Neural progenitor cell (in vitro differentiated cells): Measurements from ENCODE around the gene DOCK9. TPM values are rescaled to one million over a fixed set of nuclear protein-coding genes. Genes with fewer than 3 reads are reported as not detected.

Experiments used
- DNase-seq: peaks from one replicate; pipeline ENCODE4 v3.0.0-alpha.2; 2016; ENCODE audit warnings: low spot score
- H2AFZ ChIP-seq: fragments of 200-600 bp; sonication (generic); replicated peaks from 2 replicates; pipeline ENCODE4 v1.6.1; 2016; ENCODE audit warnings: antibody characterized with exemption
- H3F3A ChIP-seq: fragments of 200-600 bp; sonication (generic); 2 replicates; pipeline ENCODE4 v1.6.1; 2016; ENCODE audit warnings: antibody characterized with exemption, low read depth
- H3K27ac ChIP-seq: fragments of 200-600 bp; sonication (generic); 2 replicates; pipeline ENCODE4 v1.5.1; 2016; ENCODE audit warnings: mild to moderate bottlenecking
- H3K27me3 ChIP-seq: fragments of 200-600 bp; sonication (generic); 2 replicates; pipeline ENCODE4 v1.6.1; 2016; ENCODE audit warnings: mild to moderate bottlenecking, moderate library complexity
- H3K36me3 ChIP-seq: fragments of 200-600 bp; sonication (generic); 2 replicates; pipeline ENCODE4 v1.5.1; 2016
- H3K4me1 ChIP-seq: fragments of 200-600 bp; sonication (generic); 2 replicates; pipeline ENCODE4 v1.6.1; 2016; ENCODE audit warnings: mixed run types
- H3K4me2 ChIP-seq: fragments of 200-600 bp; sonication (generic); 2 replicates; pipeline ENCODE4 v1.6.1; 2016
- H3K4me3 ChIP-seq: fragments of 200-600 bp; sonication (generic); 2 replicates; pipeline ENCODE4 v1.5.1; 2016
- H3K79me2 ChIP-seq: fragments of 200-600 bp; sonication (generic); 2 replicates; pipeline ENCODE4 v1.6.1; 2016; ENCODE audit warnings: low read depth
- H3K9ac ChIP-seq: fragments of 200-600 bp; sonication (generic); 2 replicates; pipeline ENCODE4 v1.6.1; 2016
- H3K9me3 ChIP-seq: fragments of 200-600 bp; sonication (generic); 2 replicates; pipeline ENCODE4 v1.5.1; 2016; ENCODE audit warnings: low read depth
- H4K20me1 ChIP-seq: fragments of 200-600 bp; sonication (generic); 2 replicates; pipeline ENCODE4 v1.6.1; 2016; ENCODE audit warnings: low read depth
- H3K27ac Mint-ChIP-seq: 3 replicates; pipeline ENCODE4 v1.8.0; 2021; ENCODE audit warnings: mixed read lengths
- H3K27me3 Mint-ChIP-seq: 2 replicates; pipeline ENCODE4 v1.8.0; 2022; ENCODE audit warnings: low read depth, mild to moderate bottlenecking, inconsistent platforms, moderate library complexity, mixed read lengths; ENCODE audit not compliant: insufficient read depth
- H3K36me3 Mint-ChIP-seq: 3 replicates; pipeline ENCODE4 v1.8.0; 2021; ENCODE audit warnings: mixed read lengths
- H3K4me1 Mint-ChIP-seq: 3 replicates; pipeline ENCODE4 v1.8.0; 2021; ENCODE audit warnings: mixed read lengths
- H3K4me3 Mint-ChIP-seq: 3 replicates; pipeline ENCODE4 v1.8.0; 2021; ENCODE audit warnings: mild to moderate bottlenecking, moderate library complexity, mixed read lengths
- H3K9me3 Mint-ChIP-seq: 3 replicates; pipeline ENCODE4 v1.8.0; 2020; ENCODE audit warnings: mixed read lengths
- CTCF ChIP-seq: fragments of 200-600 bp; sonication (generic); IDR thresholded peaks from 2 replicates; pipeline ENCODE4 v1.5.1; 2017; ENCODE audit warnings: antibody characterized with exemption, mild to moderate bottlenecking
- EZH2 ChIP-seq: fragments of 200-600 bp; sonication (generic); IDR thresholded peaks from 2 replicates; pipeline ENCODE4 v1.6.1; 2017; ENCODE audit warnings: antibody characterized with exemption, mild to moderate bottlenecking, moderate library complexity
- EZH2phosphoT487 ChIP-seq: fragments of 200-600 bp; sonication (generic); IDR thresholded peaks from 2 replicates; pipeline ENCODE4 v1.6.1; 2017; ENCODE audit warnings: antibody characterized with exemption
- total RNA-seq: library from RNA; depleted of rRNA; stranded (reverse); fragments of >200 nt; gene quantifications from 2 replicates; pipeline ENCODE4 v1.2.3, GENCODE V29; 2015; ENCODE audit warnings: low replicate concordance

DOCK9 gene
- total RNA-seq, 1 donor from 2014 or later, result 16.6 TPM

GRCh38 chr13:98794498-98794897 lies 183.4 kb downstream of the DOCK9 start:
- Histone ChIP-seq H3K27ac (no peak overlapping the region), H3K4me3 (no peak overlapping the region), H4K20me1 (no peaks in the 10 kb centered on the region), H2AFZ (no peak overlapping the region), H3K4me1 (no peaks in the 10 kb centered on the region), H3F3A (no peaks in the 10 kb centered on the region), H3K4me2 (no peak overlapping the region), H3K9ac (no peak overlapping the region), H3K27me3 (no peaks in the 10 kb centered on the region), H3K79me2 (no peaks in the 10 kb centered on the region), H3K9me3 (no peaks in the 10 kb centered on the region), H3K36me3 (no peaks in the 10 kb centered on the region)
- Mint-ChIP-seq H3K27me3 (no peaks in the 10 kb centered on the region), H3K4me3 (no peak overlapping the region), H3K27ac (no peak overlapping the region), H3K9me3 (no peaks in the 10 kb centered on the region), H3K36me3 (peaks cover 4% of the 10 kb centered on the region), H3K4me1 (peaks cover 5% of the 10 kb centered on the region)
- DNase-seq, result no peak
- peak; percentile 6 for TF ChIP-seq CTCF
- TF ChIP-seq EZH2phosphoT487, result no peak

- H3K27me3 Mint-ChIP-seq, result peaks cover 3% of the 10 kb centered on the region
Observed at GRCh38 chr13:98792785-98793495, 184.9 kb downstream of the DOCK9 start.

GRCh38 chr13:98792321-98792720 lies 185.5 kb downstream of the DOCK9 start:
- no peak overlapping the region for H3K4me2 ChIP-seq
- no peaks in the 10 kb centered on the region for H3K4me1 ChIP-seq
- H3K27ac ChIP-seq, result no peak overlapping the region
- Mint-ChIP-seq H3K27me3 (peaks cover 6% of the 10 kb centered on the region), H3K4me3 (no peak overlapping the region), H3K9me3 (no peaks in the 10 kb centered on the region), H3K36me3 (peaks cover 4% of the 10 kb centered on the region), H3K27ac (no peak overlapping the region), H3K4me1 (peaks cover 3% of the 10 kb centered on the region)
- H3K9me3 ChIP-seq, result no peaks in the 10 kb centered on the region
- H3F3A ChIP-seq, result no peaks in the 10 kb centered on the region
- no peaks in the 10 kb centered on the region for H4K20me1 ChIP-seq
- no peak overlapping the region for H3K4me3 ChIP-seq
- no peaks in the 10 kb centered on the region for H3K79me2 ChIP-seq
- H3K27me3 ChIP-seq, result no peaks in the 10 kb centered on the region
- DNase-seq, result no peak
- no peak overlapping the region for H3K9ac ChIP-seq
- no peaks in the 10 kb centered on the region for H3K36me3 ChIP-seq
- H2AFZ ChIP-seq, result no peak overlapping the region
- no peak for TF ChIP-seq EZH2phosphoT487
- TF ChIP-seq EZH2, result no peak
- no peak for TF ChIP-seq CTCF

More at GRCh38 chr13:98792785-98793495, 184.9 kb downstream of the DOCK9 start:
- Histone ChIP-seq H3F3A (no peaks in the 10 kb centered on the region), H3K4me3 (no peak overlapping the region), H2AFZ (no peak overlapping the region), H3K79me2 (no peaks in the 10 kb centered on the region), H3K27ac (no peak overlapping the region), H3K9me3 (no peaks in the 10 kb centered on the region), H3K4me1 (no peaks in the 10 kb centered on the region), H4K20me1 (no peaks in the 10 kb centered on the region), H3K4me2 (no peak overlapping the region), H3K9ac (no peak overlapping the region), H3K27me3 (no peaks in the 10 kb centered on the region), H3K36me3 (no peaks in the 10 kb centered on the region)
- no peak for DNase-seq
- Mint-ChIP-seq H3K9me3 (no peaks in the 10 kb centered on the region), H3K36me3 (peaks cover 4% of the 10 kb centered on the region), H3K27ac (no peak overlapping the region), H3K4me3 (no peak overlapping the region), H3K4me1 (peaks cover 5% of the 10 kb centered on the region)
- no peak for TF ChIP-seq EZH2phosphoT487
- TF ChIP-seq CTCF, result no peak
- no peak for TF ChIP-seq EZH2
